Measurements from ENCODE around the gene TMEM212. TPM values are rescaled to one million over a fixed set of nuclear protein-coding genes. Genes with fewer than 3 reads are reported as not detected.
"Not testable (repeated sequence)": the region's sequence is repeated elsewhere in the genome, so short reads cannot be mapped to it uniquely, and the experiment has no call there.

TMEM212 gene
- total RNA-seq, 2 donors from 2014 or later, result not detected

DNA sequence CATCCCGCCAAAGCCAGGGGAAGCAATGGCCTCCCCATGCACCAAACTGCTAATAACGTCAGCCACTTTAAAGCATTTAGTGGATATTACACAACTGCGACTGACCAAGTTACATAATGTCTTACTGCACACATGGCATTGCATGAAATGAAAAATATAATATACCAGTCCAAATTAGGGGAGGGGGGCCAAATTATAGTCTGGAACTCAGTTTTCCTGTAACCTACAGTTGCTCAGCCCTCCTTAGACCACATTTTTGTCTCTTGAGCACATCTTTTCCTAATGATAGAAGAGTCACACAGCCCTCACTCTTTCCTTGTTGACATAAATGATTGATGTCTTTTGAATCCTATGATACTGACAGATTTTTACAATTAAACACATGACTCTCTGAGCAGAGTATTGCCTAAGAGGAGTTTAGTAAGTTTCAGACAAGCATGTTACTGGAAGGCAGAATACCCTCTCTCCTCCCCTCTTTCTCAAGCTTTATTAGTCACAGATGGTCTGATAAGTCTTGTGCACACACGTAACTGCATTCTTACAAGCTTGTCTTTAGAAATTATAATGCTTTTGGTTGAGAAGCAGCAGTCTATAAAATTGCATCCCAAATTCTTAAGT lies 31.7 kb upstream of the TMEM212 start:
- intact Hi-C loops (cut with DNase I), result no loop called here
- ATAC-seq (peak; percentile 33 to 42), DNase-seq (no peak)

DNA sequence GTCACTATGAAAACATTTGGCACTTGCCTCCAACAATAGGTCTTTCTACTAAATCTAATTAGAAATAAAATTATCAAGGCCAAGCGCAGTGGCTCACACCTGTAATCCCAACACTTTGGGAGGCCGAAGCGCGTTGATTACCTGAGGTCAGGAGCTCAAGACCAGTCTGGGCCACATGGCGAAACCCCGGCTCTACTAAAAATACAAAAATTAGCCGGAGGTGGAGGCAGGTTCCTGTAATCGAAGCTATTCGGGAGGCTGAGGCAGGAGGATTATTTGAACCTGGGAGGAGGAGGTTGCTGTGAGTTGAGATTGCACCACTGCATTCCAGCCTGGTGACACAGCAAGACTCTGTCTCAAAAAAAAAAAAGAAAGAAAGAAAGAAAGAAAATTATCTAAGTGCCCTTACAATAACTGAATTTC lies 31.2 kb upstream of the TMEM212 start:
- no peak for DNase-seq
- intact Hi-C loops (cut with DNase I), result no loop called here
- no peak for ATAC-seq

DNA sequence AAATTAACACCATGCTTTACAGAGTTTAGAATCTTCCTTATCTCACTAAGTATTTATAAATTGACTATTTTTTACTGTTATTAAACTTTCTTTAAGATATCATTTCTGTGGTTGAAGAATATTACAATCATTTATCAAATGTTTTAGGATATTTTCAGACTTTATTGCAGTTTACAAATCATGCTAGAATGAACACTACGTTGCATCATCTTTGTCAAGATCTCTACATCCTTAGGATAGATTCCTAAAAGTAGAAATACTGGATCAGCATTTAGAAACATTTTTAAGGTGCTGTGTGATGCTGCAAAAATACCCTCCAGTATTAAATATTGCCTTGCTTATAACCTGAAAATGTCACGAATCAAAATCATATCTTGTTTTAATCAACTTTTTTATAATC lies 30.3 kb upstream of the TMEM212 start:
- intact Hi-C loops (cut with DNase I), result no loop called here
- ATAC-seq (no peak), DNase-seq (no peak)

DNA sequence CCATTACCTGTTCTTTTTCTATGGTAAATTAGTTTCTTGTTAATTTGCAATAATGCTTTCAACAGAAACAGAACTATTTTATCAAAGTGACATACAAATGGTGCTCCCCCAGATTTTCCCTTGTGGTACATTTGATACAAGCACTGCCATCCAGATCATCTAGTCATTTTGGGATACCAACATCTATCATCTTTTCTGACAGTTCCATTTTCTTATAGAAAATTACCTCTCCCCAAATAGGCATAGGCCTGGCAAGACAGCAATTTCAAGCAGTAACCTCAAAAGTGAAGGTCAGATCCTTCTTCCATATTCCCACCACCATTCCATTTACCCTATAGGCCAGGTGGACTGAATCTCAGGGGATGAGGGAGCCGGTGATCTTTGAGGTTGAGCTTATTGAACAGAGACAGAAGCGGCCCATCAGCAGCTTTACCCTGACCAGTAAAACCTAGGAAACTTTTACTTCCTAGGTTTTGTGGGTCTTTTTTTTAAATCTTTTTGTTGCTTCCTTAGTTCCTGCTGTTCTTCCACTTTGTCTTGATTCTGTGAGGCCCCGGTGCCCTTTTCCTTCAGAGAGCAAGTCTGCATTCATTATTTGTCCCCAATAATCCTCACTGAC lies 29.8 kb upstream of the TMEM212 start:
- no peak for ATAC-seq
- no peak for DNase-seq
- intact Hi-C loops (cut with DNase I), result no loop called here

DNA sequence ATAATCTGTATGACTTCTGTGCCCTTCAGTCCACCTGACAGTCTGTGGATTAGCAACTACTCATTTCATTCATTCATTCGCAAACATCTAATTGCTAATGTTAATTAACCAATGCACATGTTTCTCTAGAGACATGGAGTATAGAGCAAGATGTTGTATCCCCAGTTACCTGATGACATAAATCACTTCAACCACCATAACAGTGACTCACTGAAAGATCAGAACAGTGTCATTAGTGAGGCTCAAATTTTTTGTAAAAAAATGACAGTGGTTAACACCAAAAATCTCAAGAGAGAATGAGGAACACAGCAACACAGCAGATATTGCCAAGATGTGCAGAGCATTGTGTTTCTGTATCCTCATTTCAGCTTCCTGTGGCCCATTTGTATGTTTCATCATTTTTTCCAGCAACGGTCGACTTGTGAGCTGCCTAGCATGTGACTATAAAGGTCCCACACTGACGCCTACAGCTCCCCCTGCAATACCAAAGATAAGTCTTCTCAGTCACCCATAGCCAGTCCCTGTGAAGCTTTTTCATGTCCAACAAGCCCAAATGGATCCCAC lies 29.2 kb upstream of the TMEM212 start:
- no peak for DNase-seq
- intact Hi-C loops (cut with DNase I), result no loop called here
- no peak for ATAC-seq

DNA sequence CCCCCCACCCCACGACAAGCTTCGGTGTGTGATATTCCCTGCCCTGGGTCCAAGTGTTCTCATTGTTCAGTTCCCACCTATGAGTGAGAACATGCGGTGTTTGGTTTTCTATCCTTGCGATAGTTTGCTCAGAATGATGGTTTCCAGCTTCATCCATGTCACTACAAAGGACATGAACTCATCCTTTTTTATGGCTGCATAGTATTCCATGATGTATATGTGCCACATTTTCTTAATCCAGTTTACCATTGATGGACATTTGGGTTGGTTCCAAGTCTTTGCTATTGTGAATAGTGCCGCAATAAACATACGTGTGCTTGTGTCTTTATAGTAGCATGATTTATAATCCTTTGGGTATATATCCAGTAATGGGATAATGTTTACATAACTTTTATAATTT lies 28.5 kb upstream of the TMEM212 start:
- intact Hi-C loops (cut with DNase I); ATAC-seq; DNase-seq: not testable (repeated sequence)

DNA sequence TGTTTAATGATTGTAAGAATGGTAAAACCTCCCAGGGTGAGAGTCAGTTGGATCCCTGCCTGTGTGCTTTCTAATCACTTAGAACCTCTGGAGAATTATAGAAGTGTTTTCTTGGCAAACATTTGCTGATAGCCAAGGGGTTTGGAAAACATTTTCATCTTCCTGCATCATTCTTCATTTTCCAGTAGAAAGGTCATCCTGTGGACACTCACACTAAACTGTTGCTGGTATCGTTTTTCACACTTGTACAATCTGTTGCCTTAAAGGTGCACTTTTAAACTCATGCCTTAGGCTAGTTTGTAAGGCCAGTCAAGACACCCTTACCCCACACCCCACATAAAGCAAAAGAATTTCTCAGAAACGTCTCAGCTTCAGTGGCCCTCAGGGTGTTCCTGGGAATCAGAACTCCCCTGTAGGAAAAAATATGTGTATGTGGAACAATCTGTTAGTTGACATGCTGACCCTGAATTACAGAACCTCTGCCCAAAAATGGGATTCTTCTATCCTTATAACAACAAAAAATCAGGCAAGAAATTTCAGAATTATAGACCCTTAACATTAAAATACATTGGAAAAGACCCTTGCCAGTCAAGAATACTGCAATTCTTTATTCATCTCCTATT lies 27.1 kb upstream of the TMEM212 start:
- DNase-seq (no peak), ATAC-seq (no peak)
- intact Hi-C loops (cut with DNase I), result no loop called here

DNA sequence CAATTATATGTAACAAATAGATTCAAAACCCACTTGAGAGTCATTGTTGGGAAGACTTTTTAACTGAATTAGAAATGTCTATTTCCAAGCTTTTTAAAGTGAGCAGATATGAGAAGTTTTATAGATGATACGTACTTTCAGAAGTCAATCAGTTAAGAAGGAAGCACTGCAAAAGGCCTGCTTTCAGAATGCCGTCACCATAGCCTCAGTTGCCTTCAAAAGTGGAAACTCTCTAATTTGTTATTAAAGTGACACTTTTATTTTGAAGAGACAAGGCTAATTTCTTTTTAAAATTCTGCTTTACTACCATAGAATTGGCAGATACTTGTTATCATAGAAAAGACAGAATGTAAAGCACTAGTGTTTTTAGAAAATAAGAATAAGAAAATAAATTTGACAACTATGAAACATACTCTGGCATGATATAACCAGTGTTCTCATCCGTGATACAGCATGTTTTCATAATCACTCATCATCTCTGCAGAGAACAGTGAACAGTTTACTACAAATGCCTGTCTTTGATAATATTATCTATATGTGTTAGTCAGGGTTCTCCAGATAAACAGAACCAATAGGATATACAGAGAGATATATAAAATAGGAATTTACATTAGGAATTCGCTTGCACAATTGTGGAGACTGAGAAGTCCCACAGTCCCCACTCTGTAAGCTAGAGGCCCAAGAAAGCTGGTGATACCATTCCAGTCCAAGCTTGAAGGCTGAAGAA lies 25.9 kb upstream of the TMEM212 start:
- ATAC-seq, result no peak
- intact Hi-C loops (cut with DNase I), result no loop called here
- no peak for DNase-seq

DNA sequence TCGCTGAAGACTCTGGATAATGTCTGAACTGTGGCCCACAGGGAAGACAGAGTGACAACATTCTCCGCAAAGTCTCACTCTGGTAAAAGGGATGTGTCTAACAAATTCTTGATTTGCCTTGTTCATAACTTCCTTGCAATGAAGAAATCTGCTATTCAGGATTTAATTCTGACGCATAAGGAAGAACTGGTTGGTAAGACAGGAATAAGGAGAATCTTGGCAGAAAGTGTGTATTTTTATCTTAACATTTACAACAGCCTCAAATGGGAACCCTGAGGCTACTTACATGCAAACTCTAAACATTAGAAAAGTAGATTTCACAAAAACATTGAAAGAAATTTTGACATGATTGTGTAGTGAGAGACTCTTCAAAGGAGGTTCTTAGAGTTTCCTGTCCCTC lies 22.1 kb upstream of the TMEM212 start:
- peak in 1 of 2 donors; percentile 36 for ATAC-seq
- intact Hi-C loops (cut with DNase I), result no loop called here

DNA sequence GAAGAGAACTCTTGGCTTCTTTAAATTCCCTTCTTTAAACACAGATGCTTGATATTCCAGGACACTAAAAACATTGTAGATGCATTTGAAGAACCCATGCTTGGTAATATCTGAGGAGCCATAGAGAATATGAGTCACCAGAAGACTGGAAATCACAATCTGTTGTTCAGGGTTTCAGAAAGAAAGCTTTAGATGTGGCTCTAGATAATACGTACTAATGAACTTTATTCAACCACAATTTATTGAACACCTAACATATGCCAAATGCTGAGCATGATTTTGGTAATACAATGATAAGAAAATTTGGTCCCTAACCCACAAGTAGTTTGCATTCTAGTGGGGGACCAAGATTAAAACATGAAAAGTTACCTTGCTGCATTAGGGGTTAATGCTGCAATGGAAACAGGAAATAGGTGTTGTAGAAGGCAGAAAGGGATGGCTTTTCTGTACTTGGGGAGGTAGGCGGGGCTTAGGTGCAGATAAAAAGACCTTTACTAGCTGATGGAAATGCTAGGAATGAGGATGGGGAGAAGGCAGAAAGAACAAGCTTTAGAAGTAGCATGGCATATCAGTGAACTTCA lies 21.3 kb upstream of the TMEM212 start:
- no peak for DNase-seq
- ATAC-seq, result no peak
- intact Hi-C loops (cut with DNase I), result no loop called here

More for the DNA sequence above, 22.1 kb upstream of the TMEM212 start:
- no peak for DNase-seq

DNA sequence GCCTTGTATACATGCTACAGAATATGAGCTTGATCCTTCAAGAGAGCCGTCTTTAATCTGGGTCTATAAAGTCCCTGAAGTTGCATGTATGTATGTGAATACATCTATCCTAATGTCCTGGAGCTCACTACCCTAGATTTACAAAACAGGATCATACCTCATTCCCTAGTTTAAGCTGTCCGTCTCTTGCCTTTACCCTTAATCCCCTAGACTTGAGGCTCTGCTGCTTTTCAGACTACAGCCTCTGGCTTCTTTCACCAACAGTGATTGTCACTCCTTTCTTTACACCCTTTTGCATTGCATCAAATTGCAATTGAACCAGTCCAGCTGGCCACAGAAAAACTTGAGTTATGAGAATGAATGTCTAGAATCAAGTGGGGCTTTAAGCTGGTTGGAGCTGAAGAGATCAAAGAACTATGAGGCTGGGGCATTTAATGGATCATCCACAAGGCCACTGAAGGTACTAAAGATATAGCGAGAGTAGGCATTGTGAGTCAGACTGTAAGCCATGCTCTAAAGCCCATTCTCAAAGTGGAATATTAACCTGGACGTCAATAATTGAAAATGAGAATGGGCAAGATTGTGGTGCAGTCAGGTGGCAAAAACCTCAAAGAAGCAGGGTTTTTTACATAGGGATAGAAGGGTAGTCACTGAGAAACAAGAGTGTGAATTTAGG lies 20.6 kb upstream of the TMEM212 start:
- ATAC-seq (no peak), DNase-seq (no peak)
- intact Hi-C loops (cut with DNase I), result no loop called here

DNA sequence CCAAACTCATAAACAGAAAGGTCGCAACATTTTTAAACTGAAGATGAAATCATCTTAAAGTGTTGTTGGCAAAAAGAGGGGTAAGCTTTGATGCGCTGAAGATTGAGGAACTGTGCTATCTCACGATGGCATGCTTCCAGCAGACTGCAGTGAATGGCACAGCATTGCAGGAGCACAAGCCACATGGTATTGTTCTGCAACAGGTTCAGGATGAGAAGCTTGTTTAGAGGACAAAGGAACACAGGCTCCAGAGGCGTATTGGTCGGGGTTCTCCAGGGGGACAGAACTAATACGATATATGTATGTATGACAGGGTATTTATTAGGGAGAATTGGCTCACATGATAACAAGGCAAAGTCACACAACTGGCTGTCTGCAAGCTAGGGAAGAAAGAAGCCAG lies 19.0 kb upstream of the TMEM212 start:
- DNase-seq (no peak), ATAC-seq (no peak)
- intact Hi-C loops (cut with DNase I), result no loop called here

DNA sequence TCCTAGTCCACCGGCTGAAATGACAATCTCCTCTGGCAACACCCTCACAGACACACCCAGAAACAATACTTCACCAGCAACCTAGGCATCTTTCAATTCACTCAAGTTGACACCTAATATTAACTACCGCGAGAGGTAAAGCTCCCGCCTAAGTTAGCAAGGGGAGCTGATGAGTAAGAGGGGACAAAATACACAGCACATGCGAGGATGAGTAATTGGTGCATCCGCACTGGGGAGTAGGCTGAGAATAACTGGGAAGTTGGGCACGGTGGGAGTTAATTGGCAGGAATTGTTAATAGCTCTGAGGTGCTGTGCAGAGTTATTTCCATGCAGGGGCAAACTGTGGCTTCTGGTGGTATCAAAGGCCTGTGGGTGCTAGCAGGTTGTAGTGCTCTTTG lies 18.3 kb upstream of the TMEM212 start:
- DNase-seq (no peak), ATAC-seq (no peak)
- intact Hi-C loops (cut with DNase I), result no loop called here

DNA sequence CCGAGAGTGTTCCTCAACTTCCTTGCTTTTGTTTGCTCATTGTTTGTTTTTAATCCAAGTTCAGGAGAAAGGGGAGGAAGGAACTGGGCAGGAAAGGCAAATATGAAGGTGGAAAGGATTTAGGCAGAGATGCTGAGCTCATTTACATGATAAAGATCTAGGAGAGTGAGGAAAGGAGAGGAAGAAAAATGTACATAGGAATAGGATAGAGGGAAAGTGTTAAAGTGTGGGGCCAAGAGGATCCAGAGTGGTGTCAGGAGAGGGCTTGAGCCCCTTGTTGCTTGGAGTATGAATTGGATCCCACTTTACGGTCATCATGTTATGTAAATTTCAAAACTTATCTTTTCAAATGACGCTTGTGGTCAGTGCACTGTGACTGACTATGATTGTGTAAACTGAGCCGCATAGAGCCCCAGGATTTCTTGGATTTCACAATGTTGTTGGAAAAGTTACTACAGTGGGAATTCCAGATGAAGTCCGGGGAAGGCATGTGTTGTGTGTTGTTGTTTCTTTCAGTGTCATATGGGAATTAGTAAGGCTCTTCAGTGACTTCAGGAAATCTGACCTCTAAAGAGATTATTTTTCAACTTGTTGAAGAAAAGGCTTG lies 17.8 kb upstream of the TMEM212 start:
- intact Hi-C loops (cut with DNase I), result no loop called here
- ATAC-seq (peak; percentile 44 to 66), DNase-seq (no peak)

DNA sequence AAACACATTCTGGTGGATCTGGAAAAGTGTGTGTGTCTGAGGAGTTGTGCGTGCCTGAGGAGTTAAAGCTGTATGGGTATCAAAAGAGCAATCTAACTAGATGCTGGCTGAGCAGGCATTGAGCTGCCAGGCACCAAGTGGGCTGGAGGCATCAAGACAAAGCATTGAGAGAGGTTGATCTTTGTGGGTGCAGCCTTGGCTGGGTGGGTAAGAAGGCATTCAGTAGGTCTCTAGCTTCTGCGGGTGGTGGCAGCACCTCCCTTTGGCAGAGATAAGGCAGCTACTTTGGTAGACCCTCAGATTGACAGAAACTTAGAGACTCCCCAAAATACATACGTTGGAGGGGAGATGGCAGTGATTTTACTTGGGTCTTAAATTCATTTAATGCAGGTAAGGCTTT lies 15.8 kb upstream of the TMEM212 start:
- ATAC-seq, result no peak
- intact Hi-C loops (cut with DNase I), result no loop called here
- no peak for DNase-seq

DNA sequence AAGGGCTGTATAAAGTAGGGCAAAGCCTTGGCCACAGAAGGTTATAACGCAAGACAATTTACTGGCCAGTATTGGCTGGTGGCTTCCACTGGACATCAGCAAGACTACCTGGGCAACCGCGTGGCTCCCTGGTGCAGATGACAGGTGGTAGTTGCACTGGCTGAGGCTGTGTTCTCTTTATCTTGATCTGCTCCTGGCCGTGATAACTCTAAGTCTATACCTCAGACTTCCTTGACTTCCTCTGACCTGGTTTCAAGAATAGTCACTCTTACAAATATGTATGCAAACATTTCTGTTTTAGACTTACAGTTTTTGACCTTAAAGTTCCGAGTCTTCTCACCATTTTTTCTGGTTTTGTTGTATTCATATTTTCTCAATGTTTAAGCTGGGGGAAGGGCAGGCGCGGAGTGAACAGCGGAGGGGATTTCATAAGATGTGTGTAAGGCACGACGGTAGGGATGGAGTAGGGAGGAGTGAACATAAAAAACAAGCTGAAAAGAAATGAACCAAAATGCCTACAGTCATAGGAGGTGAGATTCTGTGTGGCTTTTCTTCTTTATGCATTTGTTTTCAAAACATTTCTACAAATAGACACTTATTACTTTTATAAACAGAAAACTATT lies 15.2 kb upstream of the TMEM212 start:
- no peak for ATAC-seq
- DNase-seq, result no peak
- intact Hi-C loops (cut with DNase I), result no loop called here

DNA sequence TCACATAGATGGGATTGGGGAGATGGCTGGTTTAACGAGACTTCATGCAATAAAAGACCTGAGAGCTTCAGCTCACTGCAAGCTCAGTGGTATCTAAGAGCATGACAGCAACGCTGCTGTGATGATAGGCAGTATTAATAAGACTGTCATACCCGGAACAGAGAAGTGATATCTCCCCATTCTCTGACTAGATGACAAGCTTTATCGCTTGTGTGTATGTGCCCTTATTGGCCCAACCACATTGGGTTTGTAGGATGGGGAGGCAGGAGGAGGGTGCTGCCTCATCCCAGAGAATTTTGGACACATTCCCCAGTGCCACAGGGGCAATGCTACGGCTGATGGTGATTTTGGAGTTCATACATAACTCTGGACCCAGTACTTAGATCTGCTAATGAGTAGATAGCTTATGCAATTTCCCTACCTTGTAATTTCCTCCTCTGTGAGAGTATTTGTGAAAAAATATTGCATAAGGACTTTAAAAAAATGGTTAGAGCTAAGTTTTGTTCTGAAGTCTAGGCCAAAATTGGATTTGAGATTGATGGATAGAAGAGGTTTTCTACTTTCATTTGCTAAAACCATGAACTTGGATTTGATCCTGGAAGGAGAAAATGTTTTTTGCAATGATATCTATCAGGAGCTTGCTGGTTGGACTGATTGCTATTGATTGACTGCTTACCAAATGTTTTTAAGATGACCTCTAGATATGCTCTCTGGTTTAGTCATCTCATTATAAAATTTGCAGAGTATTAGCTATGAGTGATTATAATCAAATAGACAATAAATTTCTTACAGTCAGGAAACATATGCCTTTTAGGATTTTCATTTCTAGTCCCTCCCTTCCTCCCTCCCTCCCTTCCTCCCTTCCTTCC lies 14.0 kb upstream of the TMEM212 start:
- ATAC-seq (no peak), DNase-seq (no peak)
- intact Hi-C loops (cut with DNase I), result no loop called here

All from left cardiac atrium (tissue), 4 donors.